NT2/D1 (cell line): ENCODE measurements around the gene ZNF814.
"Not testable (repeated sequence)": the region's sequence is repeated elsewhere in the genome, so short reads cannot be mapped to it uniquely, and the experiment has no call there.

Experiments used
- DNase-seq: peaks from one replicate; pipeline ENCODE4 v3.0.0-alpha.2; 2011; ENCODE audit warnings: low read depth, low spot score
- H3K27me3 ChIP-seq: 2 replicates; pipeline ENCODE4 v1.6.0; 2011; ENCODE audit warnings: mild to moderate bottlenecking; ENCODE audit not compliant: insufficient read length, insufficient read depth
- H3K36me3 ChIP-seq: 2 replicates; pipeline ENCODE4 v1.6.1; 2011; ENCODE audit warnings: mild to moderate bottlenecking, low read length, mixed read lengths; ENCODE audit not compliant: insufficient read depth, insufficient read length
- H3K4me1 ChIP-seq: 2 replicates; pipeline ENCODE4 v1.5.1; 2011; ENCODE audit not compliant: insufficient read depth, insufficient read length
- H3K4me3 ChIP-seq: 2 replicates; pipeline ENCODE4 v1.5.1; 2011; ENCODE audit warnings: low read depth; ENCODE audit not compliant: insufficient read length
- H3K9ac ChIP-seq: 2 replicates; pipeline ENCODE4 v1.6.0; 2011; ENCODE audit warnings: low read depth; ENCODE audit not compliant: insufficient read length
- H3K9me3 ChIP-seq: 2 replicates; pipeline ENCODE4 v1.5.1; 2011; ENCODE audit warnings: mild to moderate bottlenecking, low read length; ENCODE audit not compliant: insufficient read depth
- SUZ12 ChIP-seq: IDR thresholded peaks from 2 replicates; pipeline ENCODE4 v1.6.1; 2011; ENCODE audit not compliant: insufficient read length, insufficient read depth; ENCODE audit errors: extremely low read depth
- YY1 ChIP-seq: IDR thresholded peaks from 2 replicates; pipeline ENCODE4 v1.6.1; 2011; ENCODE audit not compliant: insufficient read length, insufficient read depth
- ZNF274 ChIP-seq: IDR thresholded peaks from 2 replicates; pipeline ENCODE4 v1.6.1; 2011; ENCODE audit warnings: mild to moderate bottlenecking, low read depth, low read length

The ZNF814 gene

GRCh38 chr19:57872450-57872849 lies 16.4 kb downstream of the ZNF814 start:
- Histone ChIP-seq H3K27me3 (no peaks in the 10 kb centered on the region), H3K36me3 (peaks cover 73% of the 10 kb centered on the region), H3K9me3 (peaks cover 44% of the 10 kb centered on the region), H3K9ac (no peak overlapping the region), H3K4me3 (no peak overlapping the region), H3K4me1 (peaks cover 4% of the 10 kb centered on the region)
- no peak for TF ChIP-seq SUZ12
- no peak for TF ChIP-seq ZNF274
- TF ChIP-seq YY1: no peak
- no peak for DNase-seq

- Histone ChIP-seq H3K27me3 (no peaks in the 10 kb centered on the region), H3K9me3 (peaks cover 26% of the 10 kb centered on the region), H3K4me3 (no peak overlapping the region), H3K9ac (no peak overlapping the region), H3K4me1 (peaks cover 4% of the 10 kb centered on the region), H3K36me3 (peaks cover 57% of the 10 kb centered on the region)
- DNase-seq: no peak
- TF ChIP-seq SUZ12 (no peak), ZNF274 (no peak), YY1 (no peak)
Measured at GRCh38 chr19:57870225-57870624, 18.6 kb downstream of the ZNF814 start.

GRCh38 chr19:57869655-57870054 lies 19.2 kb downstream of the ZNF814 start:
- peaks cover 24% of the 10 kb centered on the region for H3K9me3 ChIP-seq
- not testable (repeated sequence) for H3K4me3 ChIP-seq, H3K4me1 ChIP-seq, H3K9ac ChIP-seq, H3K27me3 ChIP-seq, DNase-seq
- H3K36me3 ChIP-seq: peaks cover 56% of the 10 kb centered on the region

GRCh38 chr19:57867868-57868492 lies 20.9 kb downstream of the ZNF814 start:
- no peak for DNase-seq
- H3K36me3 ChIP-seq: peaks cover 51% of the 10 kb centered on the region
- TF ChIP-seq ZNF274 (no peak), YY1 (no peak), SUZ12 (no peak)
- H3K4me3 ChIP-seq: no peak overlapping the region
- H3K27me3 ChIP-seq: no peaks in the 10 kb centered on the region
- H3K9ac ChIP-seq: no peak overlapping the region
- H3K4me1 ChIP-seq: peaks cover 4% of the 10 kb centered on the region
- H3K9me3 ChIP-seq: peaks cover 8% of the 10 kb centered on the region

- H3K9ac ChIP-seq, H3K4me3 ChIP-seq, H3K4me1 ChIP-seq, H3K9me3 ChIP-seq, DNase-seq, H3K27me3 ChIP-seq: not testable (repeated sequence)
- H3K36me3 ChIP-seq: peaks cover 53% of the 10 kb centered on the region
Measured at GRCh38 chr19:57862351-57862750, 26.5 kb downstream of the ZNF814 start.

- peaks cover 38% of the 10 kb centered on the region for H3K36me3 ChIP-seq
- H3K4me1 ChIP-seq: not testable (repeated sequence)
Measured at GRCh38 chr19:57854117-57854516, 34.7 kb downstream of the ZNF814 start.

GRCh38 chr19:57851812-57852603 lies 36.8 kb downstream of the ZNF814 start:
- H3K9me3 ChIP-seq, DNase-seq, H3K4me3 ChIP-seq, H3K9ac ChIP-seq, H3K4me1 ChIP-seq, H3K27me3 ChIP-seq: not testable (repeated sequence)
- H3K36me3 ChIP-seq: peaks cover 35% of the 10 kb centered on the region

More at GRCh38 chr19:57854117-57854516, 34.7 kb downstream of the ZNF814 start:
- H3K27me3 ChIP-seq, H3K9ac ChIP-seq, H3K9me3 ChIP-seq, H3K4me3 ChIP-seq, DNase-seq: not testable (repeated sequence)

- Histone ChIP-seq H3K36me3 (peaks cover 37% of the 10 kb centered on the region), H3K9ac (peak overlapping the region; percentile 93), H3K4me3 (peak overlapping the region; percentile 71), H3K4me1 (no peaks in the 10 kb centered on the region), H3K9me3 (no peaks in the 10 kb centered on the region), H3K27me3 (no peaks in the 10 kb centered on the region)
- TF ChIP-seq SUZ12 (no peak), ZNF274 (no peak)
- DNase-seq: peak; percentile 22
Measured at GRCh38 chr19:57850553-57851017, 38.3 kb downstream of the ZNF814 start.

GRCh38 chr19:57849666-57850473 lies 39.0 kb downstream of the ZNF814 start, which contains the start of gene ZNF587:
Gene ZNF587 (plus strand): TSS chr19:57849859. CDS start chr19:57850039, 180 bp downstream.
- not testable (repeated sequence) for H3K4me1 ChIP-seq, H3K9me3 ChIP-seq, H3K27me3 ChIP-seq
- Histone ChIP-seq H3K9ac (peak within 1 kb of the TSS; percentile 93), H3K4me3 (peak within 1 kb of the TSS; percentile 71), H3K36me3 (peaks cover 40% of the 10 kb centered on the region)
- DNase-seq: peak; percentile 56

- not testable (repeated sequence) for H3K4me1 ChIP-seq, H3K27me3 ChIP-seq, DNase-seq, H3K9me3 ChIP-seq, H3K9ac ChIP-seq
- Histone ChIP-seq H3K36me3 (peaks cover 43% of the 10 kb centered on the region), H3K4me3 (peak overlapping the region; percentile 71)
Measured at GRCh38 chr19:57849162-57849665, 39.6 kb downstream of the ZNF814 start.
